ENCODE measurements around the gene TRIM6.

TRIM6 gene

GRCh38 chr11:5605849-5606248, 9.4 kb downstream of the TRIM6 start:
- Histone ChIP-seq H3K4me1 (ENCODE audit: insufficient read depth, low read length, poor library complexity, severe bottlenecking) (no peaks in the 10 kb centered on the region), H4K20me1 (ENCODE audit: insufficient read depth, low read length, poor library complexity, severe bottlenecking) (no peaks in the 10 kb centered on the region), H3K9me2 (replicated peaks; ENCODE audit: low read depth, low read length) (no peaks in the 10 kb centered on the region), H3K4me2 (ENCODE audit: low read depth, low read length, poor library complexity, severe bottlenecking) (no peak overlapping the region), H3K79me2 (ENCODE audit: insufficient read depth, low read length) (no peaks in the 10 kb centered on the region), H3K9ac (ENCODE audit: low read depth, low read length, poor library complexity, severe bottlenecking) (no peak overlapping the region), H3F3A (ENCODE audit: low read depth) (no peaks in the 10 kb centered on the region), H3K36me3 (ENCODE audit: insufficient read depth, low read length) (no peaks in the 10 kb centered on the region), H3K27me3 (ENCODE audit: insufficient read depth, low read length, poor library complexity, severe bottlenecking) (no peaks in the 10 kb centered on the region), H3K4me3 (ENCODE audit: low read length, poor library complexity, severe bottlenecking) (no peak overlapping the region), H2AFZ (ENCODE audit: low read length) (no peak overlapping the region), H3K9me3 (ENCODE audit: insufficient read depth, low read depth, low read length) (no peaks in the 10 kb centered on the region)
- TF ChIP-seq, protein P1, sequence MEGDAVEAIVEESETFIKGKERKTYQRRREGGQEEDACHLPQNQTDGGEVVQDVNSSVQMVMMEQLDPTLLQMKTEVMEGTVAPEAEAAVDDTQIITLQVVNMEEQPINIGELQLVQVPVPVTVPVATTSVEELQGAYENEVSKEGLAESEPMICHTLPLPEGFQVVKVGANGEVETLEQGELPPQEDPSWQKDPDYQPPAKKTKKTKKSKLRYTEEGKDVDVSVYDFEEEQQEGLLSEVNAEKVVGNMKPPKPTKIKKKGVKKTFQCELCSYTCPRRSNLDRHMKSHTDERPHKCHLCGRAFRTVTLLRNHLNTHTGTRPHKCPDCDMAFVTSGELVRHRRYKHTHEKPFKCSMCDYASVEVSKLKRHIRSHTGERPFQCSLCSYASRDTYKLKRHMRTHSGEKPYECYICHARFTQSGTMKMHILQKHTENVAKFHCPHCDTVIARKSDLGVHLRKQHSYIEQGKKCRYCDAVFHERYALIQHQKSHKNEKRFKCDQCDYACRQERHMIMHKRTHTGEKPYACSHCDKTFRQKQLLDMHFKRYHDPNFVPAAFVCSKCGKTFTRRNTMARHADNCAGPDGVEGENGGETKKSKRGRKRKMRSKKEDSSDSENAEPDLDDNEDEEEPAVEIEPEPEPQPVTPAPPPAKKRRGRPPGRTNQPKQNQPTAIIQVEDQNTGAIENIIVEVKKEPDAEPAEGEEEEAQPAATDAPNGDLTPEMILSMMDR (conservative IDR thresholded peaks at IDR 0.05; ENCODE audit: low read length), result no peak
- no peak for TF ChIP-seq EZH2phosphoT487 (IDR thresholded peaks at IDR 0.05; ENCODE audit: borderline replicate concordance)

DNA sequence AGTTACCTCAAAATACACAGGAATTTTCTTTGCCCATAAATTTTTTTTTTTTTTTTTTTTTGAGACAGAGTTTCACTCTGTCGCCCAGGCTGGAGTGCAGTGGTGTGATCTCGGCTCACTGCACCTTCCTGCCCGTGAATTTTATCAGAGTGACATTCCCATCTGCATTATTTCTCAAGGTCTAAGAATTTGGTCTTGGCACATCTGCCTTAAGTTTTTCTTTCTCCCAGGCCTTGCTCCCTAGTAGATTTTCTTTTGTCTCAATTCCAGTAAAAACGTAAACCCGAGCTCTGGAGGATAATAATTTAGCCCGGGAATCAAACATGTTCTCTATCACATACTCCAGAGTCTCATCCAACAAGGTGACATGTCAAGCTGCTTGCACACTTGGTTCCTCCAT, 12.4 kb downstream of the TRIM6 start:
- Histone ChIP-seq H3K79me2 (ENCODE audit: insufficient read depth, low read length) (no peaks in the 10 kb centered on the region), H3K4me3 (ENCODE audit: low read length, poor library complexity, severe bottlenecking) (no peak overlapping the region), H3K27me3 (ENCODE audit: insufficient read depth, low read length, poor library complexity, severe bottlenecking) (no peaks in the 10 kb centered on the region), H3K4me2 (ENCODE audit: low read depth, low read length, poor library complexity, severe bottlenecking) (no peak overlapping the region), H3K9me3 (ENCODE audit: insufficient read depth, low read depth, low read length) (no peaks in the 10 kb centered on the region), H3K9me2 (replicated peaks; ENCODE audit: low read depth, low read length) (no peaks in the 10 kb centered on the region), H3K9ac (ENCODE audit: low read depth, low read length, poor library complexity, severe bottlenecking) (no peak overlapping the region), H3F3A (ENCODE audit: low read depth) (no peaks in the 10 kb centered on the region), H3K36me3 (ENCODE audit: insufficient read depth, low read length) (no peaks in the 10 kb centered on the region), H4K20me1 (ENCODE audit: insufficient read depth, low read length, poor library complexity, severe bottlenecking) (no peaks in the 10 kb centered on the region), H2AFZ (ENCODE audit: low read length) (no peak overlapping the region), H3K4me1 (ENCODE audit: insufficient read depth, low read length, poor library complexity, severe bottlenecking) (no peaks in the 10 kb centered on the region)
- TF ChIP-seq, protein P1 (conservative IDR thresholded peaks at IDR 0.05; ENCODE audit: low read length), result no peak
- TF ChIP-seq EZH2phosphoT487 (IDR thresholded peaks at IDR 0.05; ENCODE audit: borderline replicate concordance), result no peak

- Histone ChIP-seq H2AFZ (ENCODE audit: low read length) (no peak overlapping the region), H4K20me1 (ENCODE audit: insufficient read depth, low read length, poor library complexity, severe bottlenecking) (no peaks in the 10 kb centered on the region), H3K4me3 (ENCODE audit: low read length, poor library complexity, severe bottlenecking) (no peak overlapping the region), H3K9me3 (ENCODE audit: insufficient read depth, low read depth, low read length) (no peaks in the 10 kb centered on the region), H3F3A (ENCODE audit: low read depth) (no peaks in the 10 kb centered on the region), H3K4me2 (ENCODE audit: low read depth, low read length, poor library complexity, severe bottlenecking) (no peak overlapping the region), H3K9me2 (replicated peaks; ENCODE audit: low read depth, low read length) (no peaks in the 10 kb centered on the region), H3K27me3 (ENCODE audit: insufficient read depth, low read length, poor library complexity, severe bottlenecking) (no peaks in the 10 kb centered on the region), H3K9ac (ENCODE audit: low read depth, low read length, poor library complexity, severe bottlenecking) (no peak overlapping the region), H3K4me1 (ENCODE audit: insufficient read depth, low read length, poor library complexity, severe bottlenecking) (no peaks in the 10 kb centered on the region), H3K36me3 (ENCODE audit: insufficient read depth, low read length) (no peaks in the 10 kb centered on the region), H3K79me2 (ENCODE audit: insufficient read depth, low read length) (no peaks in the 10 kb centered on the region)
- no peak for TF ChIP-seq EZH2phosphoT487 (IDR thresholded peaks at IDR 0.05; ENCODE audit: borderline replicate concordance)
- TF ChIP-seq, protein P1 (conservative IDR thresholded peaks at IDR 0.05; ENCODE audit: low read length), result no peak
These were observed 14.0 kb downstream of the TRIM6 start for GRCh38 chr11:5610446-5610845.
